SK-N-SH (cell line): Measurements from ENCODE around the gene AKAP10. TPM values are rescaled to one million over a fixed set of nuclear protein-coding genes. Genes with fewer than 3 reads are reported as not detected.
"Not testable (repeated sequence)": the region's sequence is repeated elsewhere in the genome, so short reads cannot be mapped to it uniquely, and the experiment has no call there.

Experiments
- CTCF ChIA-PET: fragments of 300-600, 350-600 bp; formaldehyde crosslinking; extraction: SDS; loops from one replicate; lab custom pipeline; 2021; lab: Yijun Ruan, JAX
- POLR2A ChIA-PET: fragments of 350-600 bp; sonication (Branson Sonifier 250); formaldehyde crosslinking; extraction: SDS; loops from one replicate; lab custom pipeline; 2020; ENCODE audit warnings: antibody characterized with exemption, inconsistent platforms; lab: Yijun Ruan, JAX
- DNase-seq: peaks from one replicate; pipeline ENCODE4 v3.0.0; 2012
- H2AFZ ChIP-seq: fragments of 200-600 bp; sonication (generic); 2 replicates; pipeline ENCODE4 v1.8.1; 2016; ENCODE audit warnings: antibody characterized with exemption, mild to moderate bottlenecking, low read depth
- H3F3A ChIP-seq: fragments of 200-600 bp; sonication (generic); replicated peaks from 2 replicates; pipeline ENCODE3; 2016; ENCODE audit warnings: antibody characterized with exemption, mild to moderate bottlenecking; ENCODE audit not compliant: insufficient read depth
- H3K27ac ChIP-seq, 2 experiments: fragments of 200-500 bp in 1 of 2; fragments of 200-600 bp in 1 of 2; sonication (Bioruptor generic) in 1 of 2; sonication (generic), shearing (Covaris generic) in 1 of 2; 2 replicates each; pipeline versions ENCODE4 v1.5.1 to v1.6.1; 2014 to 2016; ENCODE audit warnings: low read depth in 2 of 2, inconsistent platforms in 1 of 2, low read length in 1 of 2, mild to moderate bottlenecking in 1 of 2, mixed read lengths in 1 of 2
- H3K27me3 ChIP-seq: fragments of 200-600 bp; sonication (generic), shearing (Covaris generic); 2 replicates; pipeline ENCODE4 v1.6.1; 2016; ENCODE audit warnings: mixed run types; ENCODE audit not compliant: insufficient read depth
- H3K36me3 ChIP-seq, 2 experiments: fragments of 200-500 bp in 1 of 2; fragments of 200-600 bp in 1 of 2; sonication (Bioruptor generic) in 1 of 2; sonication (generic) in 1 of 2; replicated peaks in 1 of 2; 2 replicates each; pipeline versions ENCODE3 to v1.5.1; 2014 to 2016; ENCODE audit warnings: low read length in 1 of 2, mild to moderate bottlenecking in 1 of 2; ENCODE audit not compliant: insufficient read depth in 2 of 2, control insufficient read depth in 1 of 2
- H3K4me1 ChIP-seq, 2 experiments: fragments of 200-500 bp in 1 of 2; fragments of 200-600 bp in 1 of 2; sonication (Bioruptor generic) in 1 of 2; sonication (generic), shearing (Covaris generic) in 1 of 2; 2 replicates each; pipeline versions ENCODE4 v1.5.1 to v1.6.1; 2014 to 2016; ENCODE audit warnings: low read depth in 1 of 2, low read length in 1 of 2, mixed run types in 1 of 2; ENCODE audit not compliant: insufficient read depth in 2 of 2, control insufficient read depth in 1 of 2
- H3K4me2 ChIP-seq: fragments of 200-600 bp; sonication (generic), shearing (Covaris generic); 2 replicates; pipeline ENCODE4 v1.6.1; 2017; ENCODE audit warnings: mixed run types
- H3K4me3 ChIP-seq, 2 experiments: fragments of 200-500 bp in 1 of 2; fragments of 200-600 bp in 1 of 2; sonication (Bioruptor generic) in 1 of 2; sonication (generic), shearing (Covaris generic) in 1 of 2; 2 replicates each; pipeline versions ENCODE4 v1.5.1 to v1.8.1; 2014 to 2016; ENCODE audit warnings: low read depth in 2 of 2, inconsistent platforms in 1 of 2, low read length in 1 of 2, mild to moderate bottlenecking in 1 of 2, mixed read lengths in 1 of 2, moderate library complexity in 1 of 2
- H3K79me2 ChIP-seq: fragments of 200-600 bp; sonication (generic); 2 replicates; pipeline ENCODE4 v1.8.1; 2017; ENCODE audit warnings: mild to moderate bottlenecking; ENCODE audit not compliant: insufficient read depth
- H3K9ac ChIP-seq: fragments of 200-600 bp; sonication (generic); 2 replicates; pipeline ENCODE4 v1.6.1; 2017; ENCODE audit warnings: mixed run types
- H3K9me2 ChIP-seq: fragments of 200-600 bp; sonication (generic); 2 replicates; pipeline ENCODE4 v1.6.1; 2017; ENCODE audit warnings: mixed run types
- H3K9me3 ChIP-seq: fragments of 200-600 bp; sonication (generic); 2 replicates; pipeline ENCODE4 v1.6.1; 2017; ENCODE audit warnings: mixed run types, mild to moderate bottlenecking, moderate library complexity
- H4K20me1 ChIP-seq: fragments of 200-600 bp; sonication (generic); 2 replicates; pipeline ENCODE4 v1.6.1; 2017; ENCODE audit warnings: mild to moderate bottlenecking, mixed run types; ENCODE audit not compliant: insufficient read depth
- CHD2 ChIP-seq: fragments of 150-350 bp; IDR thresholded peaks from 2 replicates; pipeline ENCODE4 v1.6.1; 2018; ENCODE audit warnings: low read length; ENCODE audit not compliant: partially characterized antibody
- ELF1 ChIP-seq: IDR thresholded peaks from 2 replicates; pipeline ENCODE4 v1.4.0; 2012
- EP300 ChIP-seq, 2 experiments: IDR thresholded peaks; 2 replicates each; pipeline versions ENCODE4 v1.4.0 to v1.6.1; 2012; ENCODE audit warnings: borderline replicate concordance in 1 of 2, low read depth in 1 of 2, low read length in 1 of 2
- EZH2phosphoT487 ChIP-seq: fragments of 200-600 bp; sonication (generic); IDR thresholded peaks from 2 replicates; pipeline ENCODE4 v1.6.1; 2017; ENCODE audit warnings: low read depth, mixed run types, mild to moderate bottlenecking, antibody characterized with exemption, moderate library complexity, borderline replicate concordance
- FOSL2 ChIP-seq: IDR thresholded peaks from 2 replicates; pipeline ENCODE4 v1.4.0; 2012; ENCODE audit warnings: low read depth, mild to moderate bottlenecking, moderate library complexity, borderline replicate concordance
- FOXJ3 ChIP-seq: sonication (generic); formaldehyde crosslinking; IDR thresholded peaks from 2 replicates; pipeline ENCODE4 v1.5.1; 2020; ENCODE audit warnings: mild to moderate bottlenecking, missing genetic modification reagents
- FOXM1 ChIP-seq: IDR thresholded peaks from 2 replicates; pipeline ENCODE4 v1.4.0; 2012; ENCODE audit warnings: low read depth, mild to moderate bottlenecking
- GATA2 ChIP-seq: sonication (generic); formaldehyde crosslinking; IDR thresholded peaks from 2 replicates; pipeline ENCODE4 v1.5.0; 2020; ENCODE audit warnings: mild to moderate bottlenecking, missing genetic modification reagents
- JUND ChIP-seq: IDR thresholded peaks from 2 replicates; pipeline ENCODE4 v1.4.0; 2012
- MXI1 ChIP-seq: IDR thresholded peaks from 2 replicates; pipeline ENCODE4 v1.6.1; 2012; ENCODE audit warnings: mild to moderate bottlenecking, low read depth, low read length, improper control_type of control experiment
- NRF1 ChIP-seq: IDR thresholded peaks from 2 replicates; pipeline ENCODE4 v1.6.1; 2012; ENCODE audit warnings: low read depth, mild to moderate bottlenecking, low read length
- POLR2AphosphoS5 ChIP-seq: IDR thresholded peaks from 2 replicates; pipeline ENCODE4 v1.6.1; 2012; ENCODE audit warnings: low read depth, low read length
- RAD21 ChIP-seq: IDR thresholded peaks from 2 replicates; pipeline ENCODE4 v1.6.1; 2012; ENCODE audit warnings: mild to moderate bottlenecking, low read length
- RXRA ChIP-seq: IDR thresholded peaks from 2 replicates; pipeline ENCODE4 v1.4.0; 2012; ENCODE audit warnings: low read depth, mild to moderate bottlenecking, borderline replicate concordance
- SIN3A ChIP-seq: IDR thresholded peaks from 2 replicates; pipeline ENCODE4 v1.6.1; 2012; ENCODE audit warnings: low read depth, mild to moderate bottlenecking, low read length, moderate library complexity, borderline replicate concordance
- SMC3 ChIP-seq: IDR thresholded peaks from 2 replicates; pipeline ENCODE4 v1.6.1; 2012; ENCODE audit warnings: low read depth, low read length, improper control_type of control experiment
- TAF1 ChIP-seq: IDR thresholded peaks from 2 replicates; pipeline ENCODE4 v1.6.1; 2012; ENCODE audit warnings: low read depth, mild to moderate bottlenecking, low read length, moderate library complexity, borderline replicate concordance
- TCF12 ChIP-seq: IDR thresholded peaks from 2 replicates; pipeline ENCODE4 v1.4.0; 2012
- YY1 ChIP-seq: IDR thresholded peaks from 2 replicates; pipeline ENCODE4 v1.4.0; 2012; ENCODE audit warnings: low read depth, mild to moderate bottlenecking
- ZBTB33 ChIP-seq: IDR thresholded peaks from 2 replicates; pipeline ENCODE4 v1.4.0; 2012; ENCODE audit warnings: low read depth, borderline replicate concordance
- WGBS: methylation state at CpG from one replicate; pipeline ENCODE4 v1.1.6; 2017; ENCODE audit warnings: low lambda C conversion rate; 5-methylcytosine and 5-hydroxymethylcytosine counted together
- polyA plus RNA-seq, 3 experiments: library from polyadenylated mRNA; depleted of rRNA; stranded (reverse); fragments of >200 nt; gene quantifications; 2 replicates each; pipeline ENCODE4 v1.2.3, GENCODE V29; 2012
- TF ChIP-seq, protein P1 (sequence below): fragments of 200-600 bp; sonication (generic); IDR thresholded peaks from 2 replicates; pipeline ENCODE4 v1.6.1; 2017; ENCODE audit warnings: antibody characterized with exemption, mild to moderate bottlenecking, moderate library complexity

The AKAP10 gene
- polyA plus RNA-seq, 1 of the 3 experiments (the other 2 are of a cell fraction), result 12.7 TPM

GRCh38 chr17:19867079-19867328, 110.6 kb downstream of the AKAP10 start:
- Histone ChIP-seq H3K36me3 (peaks cover 0 to 4% of the 10 kb centered on the region in 2 experiments), H4K20me1 (no peaks in the 10 kb centered on the region), H3K27ac (peak overlapping the region; percentile 63 to 71), H2AFZ (peak overlapping the region; percentile 92; the same call in 1 of the 2 replicates), H3K4me1 (peaks cover 3 to 4% of the 10 kb centered on the region in 2 experiments; a peak in 2 of 4 replicates), H3K27me3 (no peaks in the 10 kb centered on the region), H3K4me2 (peak overlapping the region; percentile 98), H3K4me3 (peak overlapping the region; percentile 75 to 91), H3K9me3 (no peaks in the 10 kb centered on the region), H3F3A (no peaks in the 10 kb centered on the region), H3K9me2 (no peaks in the 10 kb centered on the region), H3K79me2 (peaks cover 26% of the 10 kb centered on the region; the same call in 1 of the 2 replicates), H3K9ac (peak overlapping the region; percentile 94)
- DNase-seq, result peak; percentile 82
- ChIA-PET CTCF (no interaction called here), POLR2A (no interaction called here)
- 0% methylated on average over 2 of the region's 27 CpGs for WGBS
- TF ChIP-seq SIN3A (peak; percentile 33; the same call in 1 of the 2 replicates), FOXM1 (no peak), RXRA (no peak), TAF1 (0 out of 2 replicates have a peak, but pooled peaks have one; percentile 31), YY1 (0 out of 2 replicates have a peak, but pooled peaks have one; percentile 32), EZH2phosphoT487 (no peak)
- TF ChIP-seq, protein P1, sequence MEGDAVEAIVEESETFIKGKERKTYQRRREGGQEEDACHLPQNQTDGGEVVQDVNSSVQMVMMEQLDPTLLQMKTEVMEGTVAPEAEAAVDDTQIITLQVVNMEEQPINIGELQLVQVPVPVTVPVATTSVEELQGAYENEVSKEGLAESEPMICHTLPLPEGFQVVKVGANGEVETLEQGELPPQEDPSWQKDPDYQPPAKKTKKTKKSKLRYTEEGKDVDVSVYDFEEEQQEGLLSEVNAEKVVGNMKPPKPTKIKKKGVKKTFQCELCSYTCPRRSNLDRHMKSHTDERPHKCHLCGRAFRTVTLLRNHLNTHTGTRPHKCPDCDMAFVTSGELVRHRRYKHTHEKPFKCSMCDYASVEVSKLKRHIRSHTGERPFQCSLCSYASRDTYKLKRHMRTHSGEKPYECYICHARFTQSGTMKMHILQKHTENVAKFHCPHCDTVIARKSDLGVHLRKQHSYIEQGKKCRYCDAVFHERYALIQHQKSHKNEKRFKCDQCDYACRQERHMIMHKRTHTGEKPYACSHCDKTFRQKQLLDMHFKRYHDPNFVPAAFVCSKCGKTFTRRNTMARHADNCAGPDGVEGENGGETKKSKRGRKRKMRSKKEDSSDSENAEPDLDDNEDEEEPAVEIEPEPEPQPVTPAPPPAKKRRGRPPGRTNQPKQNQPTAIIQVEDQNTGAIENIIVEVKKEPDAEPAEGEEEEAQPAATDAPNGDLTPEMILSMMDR, result peak; percentile 40

DNA sequence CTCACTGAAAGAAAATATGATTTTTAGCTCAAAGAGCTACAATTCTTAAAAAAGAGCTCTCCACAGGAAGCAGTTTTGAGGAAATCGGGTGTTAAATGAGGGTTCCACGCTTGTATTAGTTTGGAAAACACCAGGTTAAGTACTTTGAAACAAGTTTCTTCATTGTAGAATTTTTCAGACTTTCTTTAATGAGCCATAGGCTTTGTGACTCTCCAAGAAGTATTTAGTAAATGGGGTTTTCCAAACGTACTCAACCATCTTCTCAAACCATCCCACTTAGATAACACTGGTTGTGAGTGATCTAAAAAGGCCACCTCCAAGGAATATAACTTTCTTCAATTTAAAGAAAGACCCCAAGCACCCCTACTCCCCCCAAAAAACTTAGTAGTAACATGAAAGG, 112.6 kb downstream of the AKAP10 start:
- no peaks in the 10 kb centered on the region for H3K9me2 ChIP-seq
- H3K4me2 ChIP-seq, result peak overlapping the region; percentile 98; the same call in 1 of the 2 replicates
- no peaks in the 10 kb centered on the region for H3K27me3 ChIP-seq
- no peak for DNase-seq
- WGBS, result 91% methylated on average over 3 of the region's 3 CpGs
- TF ChIP-seq ZBTB33 (no peak), SMC3 (no peak), POLR2AphosphoS5 (no peak), SIN3A (no peak), RAD21 (no peak), FOXJ3 (no peak), FOSL2 (no peak), JUND (no peak), TCF12 (no peak), GATA2 (no peak), MXI1 (no peak), TAF1 (no peak), EP300 (IDR thresholded peaks at IDR 0.05; ENCODE audit: borderline replicate concordance in 1 of 2, low read depth in 1 of 2, low read length in 1 of 2) (no peak), ELF1 (no peak), NRF1 (no peak), CHD2 (no peak)
- peaks cover 3 to 4% of the 10 kb centered on the region in 2 experiments; a peak in 2 of 4 replicates for H3K4me1 ChIP-seq
- peaks cover 26% of the 10 kb centered on the region; the same call in 1 of the 2 replicates for H3K79me2 ChIP-seq
- H2AFZ ChIP-seq, result no peak overlapping the region
- H3K36me3 ChIP-seq, result peaks cover 2 to 13% of the 10 kb centered on the region in 2 experiments
- H3K4me3 ChIP-seq, result no peak overlapping the region
- H3F3A ChIP-seq, result no peaks in the 10 kb centered on the region
- no peaks in the 10 kb centered on the region for H4K20me1 ChIP-seq
- CTCF ChIA-PET, result interaction anchor here (0.9 to 1.4 kb wide), 2 partner anchors 14 to 20 kb away, joined by 3 to 4 read pairs; no protein-coding TSS in a partner anchor
- no peaks in the 10 kb centered on the region for H3K9me3 ChIP-seq
- H3K9ac ChIP-seq, result no peak overlapping the region
- H3K27ac ChIP-seq, result no peak overlapping the region
- POLR2A ChIA-PET, result no interaction called here

DNA sequence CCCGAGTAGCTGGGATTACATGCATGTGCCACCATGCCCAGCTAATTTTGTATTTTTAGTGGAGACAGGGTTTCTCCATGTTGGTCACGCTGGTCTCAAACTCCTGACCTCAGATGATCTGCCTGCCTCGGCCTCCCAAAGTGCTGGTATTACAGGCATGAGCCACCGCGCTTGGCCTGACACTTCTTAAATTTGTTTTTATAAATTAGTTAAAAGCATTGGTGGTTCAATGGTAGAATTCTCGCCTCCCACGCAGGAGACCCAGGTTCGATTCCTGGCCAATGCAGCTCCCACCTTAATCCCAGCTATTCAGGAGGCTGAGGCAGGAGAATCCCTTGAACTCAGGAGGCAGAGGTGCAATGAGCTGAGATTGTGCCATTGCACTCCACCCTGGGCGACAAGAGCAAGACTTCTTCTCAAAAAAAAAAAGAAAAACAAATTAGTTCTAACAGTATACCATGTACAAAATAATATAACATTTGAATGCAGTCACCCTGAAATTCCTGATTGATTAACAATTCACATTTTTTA, 116.9 kb downstream of the AKAP10 start:
- H2AFZ ChIP-seq, H3F3A ChIP-seq, DNase-seq, H3K27me3 ChIP-seq, H3K4me3 ChIP-seq, H3K4me2 ChIP-seq, H3K9ac ChIP-seq, H3K9me2 ChIP-seq, H4K20me1 ChIP-seq, CTCF ChIA-PET, H3K4me1 ChIP-seq, H3K27ac ChIP-seq, H3K9me3 ChIP-seq: not testable (repeated sequence)
- WGBS, result 96% methylated on average over 9 of the region's 9 CpGs
- POLR2A ChIA-PET, result interaction anchor here (0.7 kb wide), 1 partner anchor 787 kb away, joined by 5 read pairs; no protein-coding TSS in a partner anchor
- H3K79me2 ChIP-seq, result peaks cover 14% of the 10 kb centered on the region; the same call in 1 of the 2 replicates
- H3K36me3 ChIP-seq, result peaks cover 3 to 21% of the 10 kb centered on the region in 2 experiments
